Heart left ventricle (tissue), 16 donors: ENCODE data around the gene PDE3A. TPM values are rescaled to one million over a fixed set of nuclear protein-coding genes. Genes with fewer than 3 reads are reported as not detected.

ENCODE experiments used
- ATAC-seq, 4 donors: fragments of 200-7000 bp; cut with Tn5 transposase; one replicate each; pipeline ENCODE4 v1.9.1; 2020 to 2022; ENCODE audit warnings: moderate library complexity in 4 of 4, mild to moderate bottlenecking in 3 of 4, moderate number of reproducible peaks in 1 of 4
- DNase-seq, 5 donors: peaks; one replicate each; pipeline ENCODE4 v3.0.0-alpha.2; 2020
- H3K27ac ChIP-seq, 12 donors: fragments of 200-600 bp; sonication (generic) in 4 of 12; one replicate each; pipeline versions ENCODE4 v1.5.0 to v1.8.0; 2016 to 2022; ENCODE audit warnings: mild to moderate bottlenecking in 2 of 12
- H3K27me3 ChIP-seq, 9 donors: fragments of 200-600 bp; sonication (generic) in 2 of 9; one replicate each; pipeline versions ENCODE4 v1.5.1 to v1.8.0; 2016 to 2022; ENCODE audit warnings: mild to moderate bottlenecking in 3 of 9
- H3K36me3 ChIP-seq, 9 donors: fragments of 200-600 bp; sonication (generic) in 2 of 9; one replicate each; pipeline versions ENCODE4 v1.5.0 to v1.8.0; 2018 to 2022; ENCODE audit warnings: mild to moderate bottlenecking in 2 of 9
- H3K4me1 ChIP-seq, 12 donors: fragments of 200-600 bp; sonication (generic) in 4 of 12; one replicate each; pipeline versions ENCODE4 v1.5.0 to v1.8.0; 2016 to 2022; ENCODE audit warnings: mild to moderate bottlenecking in 3 of 12
- H3K4me3 ChIP-seq, 12 donors: fragments of 200-600 bp; sonication (generic) in 4 of 12; one replicate each; pipeline versions ENCODE4 v1.5.0 to v1.8.0; 2017 to 2022; ENCODE audit warnings: mild to moderate bottlenecking in 9 of 12, moderate library complexity in 4 of 12
- H3K9me3 ChIP-seq, 12 donors: fragments of 200-600 bp; sonication (generic) in 4 of 12; one replicate each; pipeline versions ENCODE4 v1.5.0 to v1.8.0; 2016 to 2022; ENCODE audit warnings: mild to moderate bottlenecking in 1 of 12
- POLR2A ChIP-seq, 2 donors: fragments of 450-650 bp; IDR thresholded peaks; one replicate each; pipeline ENCODE4 v1.6.1; 2017; ENCODE audit warnings: antibody characterized with exemption in 2 of 2, mild to moderate bottlenecking in 2 of 2, moderate library complexity in 2 of 2
- WGBS, 4 donors: extraction: QIAGEN DNeasy Blood & Tissue Kit in 2 of 4; methylation state at CpG; one replicate each; pipeline versions ENCODE4 v1.1.5 to v1.1.7; 2013 to 2018; 5-methylcytosine and 5-hydroxymethylcytosine counted together
- intact Hi-C, 10 donors: fragments of 100-400 bp; cut with DNase I; formaldehyde crosslinking; loops; one replicate each; pipeline versions ENCODE4 v1.11.1 to v1.14.2; 2022
- polyA plus RNA-seq, 2 donors: library from polyadenylated mRNA; stranded (reverse); fragments of 200-250 nt; gene quantifications; one replicate each; pipeline ENCODE4 v1.2.3, GENCODE V29; 2013
- total RNA-seq, 9 donors: library from RNA; depleted of rRNA in 2 of 9; stranded (reverse); fragments of >200 nt in 2 of 9; fragmentation: NEBNext Ultra II Directional in 3 of 9; extraction: Animal tissue kit (Norgen Biotek cat#: 25700) in 3 of 9; gene quantifications; one replicate each; pipeline versions ENCODE4 v1.1.0 to v1.2.4, GENCODE V29; 2016 to 2023
- TF ChIP-seq, protein P1 (sequence below), 12 donors: fragments of 200-600 bp; sonication (generic) in 4 of 12; IDR thresholded peaks; one replicate each; pipeline versions ENCODE4 v1.5.0 to v1.8.0; 2018 to 2022; ENCODE audit warnings: antibody characterized with exemption in 12 of 12, mild to moderate bottlenecking in 5 of 12
- donor health status: ischemic (EF 13 %, LVEDD 7.1; RV severe dilation, severe dysfunction).
- donor health status: healthy with polysubstance abuse.
- donor health status: DM: no; HTN: yes; CAD: no.
- donor health status: DM: no; HTN: no; CAD: no.
- donor health status: ischemic (EF 25% LVEDD 6.9; RV normal size, moderate dysfunction).
- donor health status: ischemic (EF 25% LVEDD 5.7; RV mildly dilated, moderate dysfunction).
- donor health status: healthy.
- donor health status: DM: yes; HTN: yes; CAD: no.
- donor health status: ischemic (EF 35%, LVEDD 5.7; RV mildly dilated, moderate dysfunction).
- donor health status: nonischemic (EF 11% LVEDD 7.7; RV severe dilation, severe dysfunction).
- donor health status: DM: yes; HTN: yes; CAD: no.
- donor health status: PGD.
- donor health status: ischemic (EF 29% LVEDD 5.4; RV normal size, mild dysfunction).
- donor health status: nonischemic (EF 23%, LVEDD 6.1; RV moderate dilation, normal function).

The PDE3A gene
- total and polyA plus RNA-seq, 11 donors, result 44.5 to 295 (median 183) TPM

DNA sequence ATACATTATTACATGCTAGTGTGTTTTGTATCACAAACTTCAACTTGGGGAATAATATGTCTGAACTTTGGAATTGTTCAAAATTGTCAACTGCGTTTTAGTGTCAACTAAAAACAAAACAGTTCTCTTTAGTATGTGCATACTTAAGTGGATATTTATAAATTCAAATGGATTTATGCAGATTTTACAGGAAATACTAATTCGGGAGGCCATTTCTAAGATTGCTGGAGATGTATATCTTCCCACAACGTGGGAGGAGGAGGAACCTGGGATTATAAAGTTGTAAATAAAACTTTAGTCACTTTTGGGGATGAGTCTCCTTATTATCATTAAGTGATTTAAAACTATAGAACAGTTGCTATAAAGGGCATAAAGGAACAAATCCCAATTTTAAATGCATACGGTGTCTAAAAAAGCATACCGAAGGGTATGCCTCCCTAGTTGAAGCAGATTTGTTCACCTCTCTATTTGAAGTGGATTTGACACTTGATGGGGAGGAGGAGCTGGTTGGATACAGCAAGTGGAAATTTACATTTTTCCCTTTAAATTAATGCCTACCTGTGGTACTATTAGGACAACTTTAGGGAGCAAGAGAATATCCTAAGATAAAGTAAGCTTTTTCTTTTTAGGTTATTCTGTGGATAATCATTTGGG is 2.7 kb downstream of the PDE3A start:
- Histone ChIP-seq H3K36me3 (no peaks in the 10 kb centered on the region), H3K4me1 (peaks cover 0 to 17% (median 5%) of the 10 kb centered on the region in 12 donors), H3K27ac (peak overlapping the region; percentile 88 to 98 (median 96)), H3K9me3 (no peaks in the 10 kb centered on the region), H3K4me3 (peak overlapping the region; percentile 62 to 88 (median 76)), H3K27me3 (peaks cover 0 to 16% (median 0%) of the 10 kb centered on the region in 9 donors)
- 20 to 35% (median 24%) methylated on average over 5 of the region's 5 CpGs for WGBS, 4 donors
- intact Hi-C loops, result loop anchor here in 6 of 10 donors (5.0 to 10.0 kb wide), 9 partner anchors 51 to 629 kb away; no protein-coding TSS in a partner anchor
- DNase-seq, result no peak
- no peak for TF ChIP-seq POLR2A (IDR thresholded peaks at IDR 0.05)
- TF ChIP-seq, protein P1, sequence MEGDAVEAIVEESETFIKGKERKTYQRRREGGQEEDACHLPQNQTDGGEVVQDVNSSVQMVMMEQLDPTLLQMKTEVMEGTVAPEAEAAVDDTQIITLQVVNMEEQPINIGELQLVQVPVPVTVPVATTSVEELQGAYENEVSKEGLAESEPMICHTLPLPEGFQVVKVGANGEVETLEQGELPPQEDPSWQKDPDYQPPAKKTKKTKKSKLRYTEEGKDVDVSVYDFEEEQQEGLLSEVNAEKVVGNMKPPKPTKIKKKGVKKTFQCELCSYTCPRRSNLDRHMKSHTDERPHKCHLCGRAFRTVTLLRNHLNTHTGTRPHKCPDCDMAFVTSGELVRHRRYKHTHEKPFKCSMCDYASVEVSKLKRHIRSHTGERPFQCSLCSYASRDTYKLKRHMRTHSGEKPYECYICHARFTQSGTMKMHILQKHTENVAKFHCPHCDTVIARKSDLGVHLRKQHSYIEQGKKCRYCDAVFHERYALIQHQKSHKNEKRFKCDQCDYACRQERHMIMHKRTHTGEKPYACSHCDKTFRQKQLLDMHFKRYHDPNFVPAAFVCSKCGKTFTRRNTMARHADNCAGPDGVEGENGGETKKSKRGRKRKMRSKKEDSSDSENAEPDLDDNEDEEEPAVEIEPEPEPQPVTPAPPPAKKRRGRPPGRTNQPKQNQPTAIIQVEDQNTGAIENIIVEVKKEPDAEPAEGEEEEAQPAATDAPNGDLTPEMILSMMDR (IDR thresholded peaks at IDR 0.05), result no peak
- no peak for ATAC-seq

DNA sequence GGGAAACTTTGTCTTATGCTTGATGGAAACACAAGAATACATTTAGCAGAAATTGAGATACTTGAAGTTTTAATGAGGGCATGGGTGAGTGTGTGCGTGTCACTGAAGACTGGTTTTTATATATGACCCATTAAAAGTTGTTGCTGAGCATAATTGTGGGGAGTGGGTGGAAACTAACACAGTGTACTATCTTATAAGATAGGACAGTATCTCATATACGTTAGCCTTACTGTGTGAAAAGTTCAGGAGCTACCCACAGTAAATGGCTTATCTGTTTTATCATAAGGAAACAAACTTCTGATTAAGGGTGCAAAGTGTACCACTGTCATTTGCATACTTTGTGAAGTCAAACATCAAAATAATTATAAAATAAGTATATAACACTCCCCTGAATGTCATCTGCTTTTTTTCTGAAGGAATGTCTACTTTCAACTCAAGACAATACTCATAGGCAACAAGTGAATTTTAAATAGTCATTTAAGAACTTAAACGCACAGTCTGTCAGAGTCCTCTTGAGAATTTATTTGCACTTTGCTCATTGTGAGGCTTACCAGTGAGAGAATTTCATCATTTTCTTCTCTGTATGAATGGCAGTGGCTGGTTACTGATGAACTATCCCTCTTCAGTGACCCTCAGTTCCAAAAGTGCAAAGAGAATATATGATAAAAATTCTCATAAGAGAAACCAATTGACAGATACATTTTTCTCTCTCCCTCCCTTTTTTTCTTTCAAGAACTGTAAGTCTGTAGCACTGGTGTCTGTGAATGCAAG is 4.2 kb downstream of the PDE3A start:
- no peaks in the 10 kb centered on the region for H3K36me3 ChIP-seq
- H3K4me3 ChIP-seq, result peak overlapping the region; percentile 2 to 88 (median 76)
- peak overlapping the region; percentile 88 to 98 (median 96) for H3K27ac ChIP-seq
- H3K4me1 ChIP-seq, result peaks cover 0 to 14% (median 4%) of the 10 kb centered on the region in 12 donors
- TF ChIP-seq POLR2A (IDR thresholded peaks at IDR 0.05), result no peak
- TF ChIP-seq, protein P1 (IDR thresholded peaks at IDR 0.05), result no peak
- 31 to 37% (median 34%) methylated on average over 3 of the region's 3 CpGs for WGBS, 4 donors
- no peak for DNase-seq
- intact Hi-C loops, result loop anchor here in 6 of 10 donors (5.0 to 10.0 kb wide), 9 partner anchors 50 to 630 kb away; no protein-coding TSS in a partner anchor
- no peaks in the 10 kb centered on the region for H3K9me3 ChIP-seq
- peaks cover 0 to 16% (median 0%) of the 10 kb centered on the region in 9 donors for H3K27me3 ChIP-seq
- ATAC-seq, result no peak

DNA sequence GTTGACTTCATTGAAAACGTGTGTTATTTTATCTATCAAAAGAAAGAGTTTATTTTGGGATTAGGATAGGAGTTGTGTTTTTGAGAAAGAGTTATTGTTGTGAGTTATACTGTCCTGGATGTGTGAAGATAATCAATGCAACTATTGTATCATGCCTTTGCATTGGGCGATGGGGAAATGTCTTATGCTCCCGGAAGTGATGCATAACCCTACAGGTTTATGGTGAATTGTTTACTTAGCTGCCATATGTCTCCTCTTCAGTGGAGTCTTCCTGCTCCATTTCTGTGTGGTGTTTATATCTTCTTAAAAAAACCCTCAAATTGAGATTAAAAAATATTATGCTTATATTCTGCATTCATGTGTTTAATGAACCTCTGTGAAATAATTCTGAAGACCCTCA is 6.5 kb downstream of the PDE3A start:
- H3K27ac ChIP-seq, result peak overlapping the region; percentile 15 to 98 (median 96)
- 25 to 38% (median 28%) methylated on average over 3 of the region's 3 CpGs for WGBS, 4 donors
- H3K4me1 ChIP-seq, result peaks cover 0 to 25% (median 5%) of the 10 kb centered on the region in 12 donors
- ATAC-seq (no peak), DNase-seq (no peak)
- peaks cover 0 to 12% (median 0%) of the 10 kb centered on the region in 9 donors for H3K27me3 ChIP-seq
- no peaks in the 10 kb centered on the region for H3K36me3 ChIP-seq
- TF ChIP-seq, protein P1 (IDR thresholded peaks at IDR 0.05), result no peak
- no peak for TF ChIP-seq POLR2A (IDR thresholded peaks at IDR 0.05)
- H3K9me3 ChIP-seq, result no peaks in the 10 kb centered on the region
- intact Hi-C loops, result loop anchor here in 7 of 10 donors (5.0 to 10.0 kb wide), 10 partner anchors 48 to 637 kb away; no protein-coding TSS in a partner anchor
- H3K4me3 ChIP-seq, result peak overlapping the region; percentile 2 to 88 (median 76)

DNA sequence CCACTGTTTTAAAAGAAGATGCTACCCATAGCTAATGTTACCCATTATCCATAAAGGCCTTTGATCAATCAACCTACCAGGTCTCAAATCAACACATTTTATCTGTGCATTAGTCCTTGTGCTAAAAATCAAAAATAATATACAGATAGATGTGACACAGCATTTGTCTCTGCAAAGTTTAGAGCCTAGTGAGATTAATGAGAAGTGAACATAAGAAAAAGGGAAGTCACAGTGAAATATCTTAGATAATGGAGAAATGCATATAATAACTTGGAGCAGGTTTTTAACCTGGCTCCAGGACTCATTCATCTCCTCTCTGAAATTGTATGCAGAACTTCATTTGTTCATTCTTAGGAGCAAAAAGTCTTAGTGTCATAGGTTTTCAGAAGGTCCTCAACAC is 7.2 kb downstream of the PDE3A start:
- H3K27ac ChIP-seq, result peak overlapping the region in 11 of 12 donors; percentile 3 to 98 (median 96)

More for the DNA sequence above, 7.2 kb downstream of the PDE3A start:
- no peak for DNase-seq
- peaks cover 0 to 8% (median 0%) of the 10 kb centered on the region in 9 donors for H3K27me3 ChIP-seq
- intact Hi-C loops, result loop anchor here in 6 of 10 donors (5.0 to 10.0 kb wide), 6 partner anchors 219 to 638 kb away; no protein-coding TSS in a partner anchor
- H3K9me3 ChIP-seq, result no peaks in the 10 kb centered on the region
- ATAC-seq, result no peak
- peaks cover 0 to 28% (median 9%) of the 10 kb centered on the region in 12 donors for H3K4me1 ChIP-seq
- TF ChIP-seq, protein P1 (IDR thresholded peaks at IDR 0.05), result no peak
- TF ChIP-seq POLR2A (IDR thresholded peaks at IDR 0.05), result no peak
- H3K4me3 ChIP-seq, result peak overlapping the region in 11 of 12 donors; percentile 2 to 88 (median 77)
- no peaks in the 10 kb centered on the region for H3K36me3 ChIP-seq
